Mesenchymal stem cell (in vitro differentiated cells and primary cell): Measurements from ENCODE around the gene SOCS3.

ENCODE experiments used
- DNase-seq: peaks from one replicate; pipeline ENCODE4 v3.0.0-alpha.2; 2013
- H2AFZ ChIP-seq: one replicate; pipeline ENCODE4 v1.6.1; 2013; ENCODE audit warnings: low read depth, mild to moderate bottlenecking, control low read depth, inconsistent platforms, low read length, moderate library complexity
- H2AK5ac ChIP-seq: 2 replicates; pipeline ENCODE4 v1.6.1; 2013; ENCODE audit warnings: low read length, moderate library complexity, mild to moderate bottlenecking, inconsistent platforms; ENCODE audit not compliant: severe bottlenecking
- H2BK120ac ChIP-seq: one replicate; pipeline ENCODE4 v1.6.1; 2013; ENCODE audit warnings: low read depth, mild to moderate bottlenecking, inconsistent platforms, low read length, moderate library complexity
- H2BK12ac ChIP-seq, 2 experiments: one replicate each; pipeline ENCODE4 v1.6.1; 2013; ENCODE audit warnings: inconsistent platforms in 2 of 2, low read length in 2 of 2, mild to moderate bottlenecking in 2 of 2, moderate library complexity in 2 of 2, control low read depth in 1 of 2
- H2BK15ac ChIP-seq: one replicate; pipeline ENCODE4 v1.6.1; 2013; ENCODE audit warnings: mild to moderate bottlenecking, low read depth, inconsistent platforms; ENCODE audit not compliant: poor library complexity, severe bottlenecking
- H2BK5ac ChIP-seq: 2 replicates; pipeline ENCODE4 v1.6.1; 2013; ENCODE audit warnings: low read depth, mild to moderate bottlenecking, low read length, control low read depth, inconsistent platforms; ENCODE audit not compliant: poor library complexity, severe bottlenecking
- H3K14ac ChIP-seq, 2 experiments: one replicate each; pipeline ENCODE4 v1.6.1; 2013; ENCODE audit warnings: inconsistent platforms in 2 of 2, low read length in 2 of 2, control low read depth in 1 of 2, mild to moderate bottlenecking in 1 of 2, moderate library complexity in 1 of 2
- H3K18ac ChIP-seq, 2 experiments: one replicate each; pipeline ENCODE4 v1.6.1; 2013; ENCODE audit warnings: inconsistent platforms in 2 of 2, low read length in 2 of 2, control low read depth in 1 of 2, low read depth in 1 of 2, mild to moderate bottlenecking in 1 of 2
- H3K23ac ChIP-seq, 2 experiments: one replicate each; pipeline ENCODE4 v1.6.1; 2013; ENCODE audit warnings: inconsistent platforms in 2 of 2, low read length in 2 of 2, mild to moderate bottlenecking in 2 of 2, moderate library complexity in 2 of 2, control low read depth in 1 of 2
- H3K27ac ChIP-seq: 2 replicates; pipeline ENCODE4 v1.5.1; 2013; ENCODE audit warnings: mild to moderate bottlenecking, moderate library complexity, low read length, control low read depth, inconsistent platforms; ENCODE audit not compliant: poor library complexity, severe bottlenecking
- H3K27me3 ChIP-seq, 2 experiments: 2 replicates each; pipeline versions ENCODE4 v1.6.1 to v1.7.0; 2013; ENCODE audit warnings: low read length in 2 of 2, mild to moderate bottlenecking in 2 of 2, moderate library complexity in 2 of 2, control low read depth in 1 of 2, inconsistent platforms in 1 of 2; ENCODE audit not compliant: control insufficient read depth in 1 of 2, insufficient read depth in 1 of 2
- H3K36me3 ChIP-seq, 2 experiments: 2 replicates each; pipeline versions ENCODE4 v1.6.1 to v1.7.0; 2013; ENCODE audit warnings: low read length in 2 of 2, control low read depth in 1 of 2, inconsistent platforms in 1 of 2, low read depth in 1 of 2, mild to moderate bottlenecking in 1 of 2; ENCODE audit not compliant: insufficient read depth in 2 of 2, control insufficient read depth in 1 of 2
- H3K4ac ChIP-seq, 2 experiments: one replicate each; pipeline ENCODE4 v1.6.1; 2013; ENCODE audit warnings: inconsistent platforms in 2 of 2, low read length in 2 of 2, mild to moderate bottlenecking in 2 of 2, moderate library complexity in 2 of 2, control low read depth in 1 of 2, low read depth in 1 of 2
- H3K4me1 ChIP-seq: 2 replicates; pipeline ENCODE4 v1.6.1; 2013; ENCODE audit warnings: low read depth, low read length, control low read depth; ENCODE audit not compliant: control insufficient read depth, insufficient read depth
- H3K4me2 ChIP-seq: 2 replicates; pipeline ENCODE4 v1.6.1; 2013; ENCODE audit warnings: low read length, mild to moderate bottlenecking, inconsistent platforms; ENCODE audit not compliant: poor library complexity, severe bottlenecking
- H3K4me3 ChIP-seq, 2 experiments: 2 replicates each; pipeline versions ENCODE4 v1.5.1 to v1.7.0; 2013; ENCODE audit warnings: low read length in 2 of 2, mild to moderate bottlenecking in 2 of 2, control low read depth in 1 of 2, low read depth in 1 of 2; ENCODE audit not compliant: insufficient read depth in 1 of 2
- H3K79me1 ChIP-seq: replicated peaks from 2 replicates; pipeline ENCODE4 v1.6.1; 2013; ENCODE audit warnings: mild to moderate bottlenecking, control low read depth, low read length, inconsistent platforms; ENCODE audit not compliant: poor library complexity, severe bottlenecking
- H3K9ac ChIP-seq: 2 replicates; pipeline ENCODE4 v1.7.0; 2013; ENCODE audit warnings: mild to moderate bottlenecking, low read length, moderate library complexity
- H3K9me3 ChIP-seq: 2 replicates; pipeline ENCODE4 v1.7.0; 2013; ENCODE audit warnings: mild to moderate bottlenecking, low read length; ENCODE audit not compliant: control insufficient read depth
- H4K8ac ChIP-seq: one replicate; pipeline ENCODE4 v1.6.1; 2013; ENCODE audit warnings: inconsistent platforms, mild to moderate bottlenecking, low read length, moderate library complexity
- H4K91ac ChIP-seq: one replicate; pipeline ENCODE4 v1.6.1; 2013; ENCODE audit warnings: mild to moderate bottlenecking, low read length, inconsistent platforms
- WGBS: methylation state at CpG from one replicate; pipeline ENCODE4 v1.1.7; 2013; ENCODE audit warnings: mixed read lengths; 5-methylcytosine and 5-hydroxymethylcytosine counted together

The SOCS3 gene

GRCh38 chr17:78395155-78395554 is 35.3 kb upstream of the SOCS3 start:
- Histone ChIP-seq H3K9me3 (no peaks in the 10 kb centered on the region), H3K4ac (no peak overlapping the region), H3K27ac (no peak overlapping the region), H2BK12ac (no peak overlapping the region), H2AK5ac (no peak overlapping the region), H4K91ac (no peak overlapping the region), H3K36me3 (peaks cover 54 to 59% of the 10 kb centered on the region in 2 experiments), H4K8ac (no peak overlapping the region), H3K4me2 (no peak overlapping the region), H2BK15ac (no peak overlapping the region), H3K4me1 (peaks cover 53% of the 10 kb centered on the region), H3K27me3 (no peaks in the 10 kb centered on the region), H3K23ac (no peak overlapping the region), H3K18ac (no peak overlapping the region), H3K9ac (no peak overlapping the region), H2BK120ac (no peak overlapping the region), H3K79me1 (peaks cover 18% of the 10 kb centered on the region), H3K4me3 (no peak overlapping the region), H2BK5ac (no peak overlapping the region), H3K14ac (no peak overlapping the region), H2AFZ (no peak overlapping the region)
- no peak for DNase-seq
- WGBS = 69% methylated on average over 2 of the region's 2 CpGs

DNA sequence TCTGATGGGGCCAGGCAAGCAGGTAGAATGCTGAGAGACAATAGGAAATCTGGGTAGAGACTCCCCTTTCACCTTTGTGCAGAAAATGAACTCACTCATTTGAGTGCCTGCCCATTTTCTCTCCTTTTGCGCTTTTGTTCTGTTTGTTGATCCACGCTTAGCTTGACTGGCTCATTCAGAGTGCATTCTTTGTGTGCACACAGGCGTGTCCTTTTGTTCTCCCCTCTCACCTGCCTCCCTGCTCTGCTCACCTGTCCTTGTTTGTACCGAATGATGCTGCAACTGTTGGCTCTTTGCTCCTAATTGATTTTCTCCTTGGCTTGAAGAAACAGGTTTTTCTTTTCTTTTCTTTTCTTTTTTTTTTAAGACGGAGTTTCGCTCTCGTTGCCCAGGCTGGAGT is 34.3 kb upstream of the SOCS3 start:
- Histone ChIP-seq H3K27ac (no peak overlapping the region), H3K4me1 (peaks cover 52% of the 10 kb centered on the region), H3K4me2 (no peak overlapping the region), H3K27me3 (no peaks in the 10 kb centered on the region), H3K23ac (no peak overlapping the region), H3K9me3 (no peaks in the 10 kb centered on the region), H3K18ac (no peak overlapping the region), H3K14ac (no peak overlapping the region), H2AFZ (no peak overlapping the region), H2BK5ac (no peak overlapping the region), H3K4ac (no peak overlapping the region), H4K8ac (no peak overlapping the region), H2AK5ac (peak overlapping the region; percentile 36), H3K79me1 (peaks cover 11% of the 10 kb centered on the region), H3K9ac (no peak overlapping the region), H3K4me3 (no peak overlapping the region), H2BK120ac (no peak overlapping the region), H3K36me3 (peaks cover 45 to 50% of the 10 kb centered on the region in 2 experiments), H2BK12ac (no peak overlapping the region), H2BK15ac (no peak overlapping the region), H4K91ac (no peak overlapping the region)
- DNase-seq = no peak
- 97% methylated on average over 7 of the region's 7 CpGs for WGBS

DNA sequence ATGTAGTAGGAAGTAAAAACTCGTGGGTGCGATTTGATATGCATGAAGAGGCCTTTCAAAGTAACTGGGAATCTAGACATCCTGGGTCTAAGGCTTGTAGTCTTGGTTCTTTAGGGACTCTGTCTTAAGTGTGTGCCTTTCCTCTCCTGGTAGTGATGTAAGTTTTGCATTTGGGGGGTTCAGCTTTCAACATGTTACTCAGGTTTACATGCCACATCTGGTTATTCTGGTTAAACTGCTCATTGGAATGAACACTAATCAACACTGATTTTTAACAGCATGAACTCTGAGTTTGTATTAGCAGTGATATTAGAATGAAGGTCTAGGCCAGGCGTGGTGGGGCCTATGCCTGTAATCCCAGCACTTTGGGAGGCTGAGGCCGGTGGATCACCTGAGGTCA is 33.7 kb upstream of the SOCS3 start:
- Histone ChIP-seq H3K23ac (no peak overlapping the region), H3K4me1 (peaks cover 50% of the 10 kb centered on the region), H3K79me1 (peaks cover 5% of the 10 kb centered on the region), H3K14ac (no peak overlapping the region), H2AFZ (no peak overlapping the region), H3K27ac (no peak overlapping the region), H2BK12ac (no peak overlapping the region), H2BK5ac (no peak overlapping the region), H2AK5ac (no peak overlapping the region), H2BK15ac (no peak overlapping the region), H3K36me3 (peaks cover 40 to 43% of the 10 kb centered on the region in 2 experiments), H3K18ac (no peak overlapping the region), H3K9me3 (no peaks in the 10 kb centered on the region), H3K4me2 (no peak overlapping the region), H3K9ac (no peak overlapping the region), H3K27me3 (no peaks in the 10 kb centered on the region), H3K4ac (no peak overlapping the region), H3K4me3 (no peak overlapping the region), H4K91ac (no peak overlapping the region), H2BK120ac (no peak overlapping the region), H4K8ac (no peak overlapping the region)
- DNase-seq = no peak
- 97% methylated on average over 4 of the region's 4 CpGs for WGBS

DNA sequence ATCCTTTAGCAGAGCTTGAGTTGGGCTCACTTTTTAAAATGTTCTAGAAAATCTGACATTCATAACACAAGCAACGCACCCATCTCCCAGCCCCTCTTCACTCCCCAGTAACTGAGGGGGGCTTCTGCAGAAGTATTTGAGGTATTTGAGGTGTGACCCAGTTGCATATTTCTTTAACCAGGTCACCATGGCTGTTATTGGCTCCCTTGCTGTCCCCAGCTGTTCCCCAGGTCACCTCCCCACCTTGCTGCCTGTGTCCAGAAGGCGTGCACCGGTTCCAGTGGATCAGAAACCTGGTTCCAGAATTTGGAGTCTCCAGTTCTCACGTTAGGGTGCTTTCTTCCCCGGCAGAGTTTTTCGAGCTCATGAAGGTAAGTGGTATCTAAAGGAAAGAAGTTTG is 32.4 kb upstream of the SOCS3 start:
- no peaks in the 10 kb centered on the region for H3K27me3 ChIP-seq
- peak overlapping the region; percentile 38 for H4K8ac ChIP-seq
- DNase-seq = no peak
- no peak overlapping the region for H3K9ac ChIP-seq
- peak overlapping the region; percentile 57 to 74 for H3K18ac ChIP-seq
- H4K91ac ChIP-seq = no peak overlapping the region
- H3K23ac ChIP-seq = peak overlapping the region in 1 of 2 experiments; percentile 83
- no peak overlapping the region for H2AFZ ChIP-seq
- peak overlapping the region in 1 of 2 experiments; percentile 54 for H2BK12ac ChIP-seq
- H3K14ac ChIP-seq = no peak overlapping the region
- peak overlapping the region; percentile 54 for H2BK5ac ChIP-seq
- H3K27ac ChIP-seq = peak overlapping the region; percentile 87
- H3K9me3 ChIP-seq = no peaks in the 10 kb centered on the region
- H3K4me2 ChIP-seq = no peak overlapping the region
- no peak overlapping the region for H3K4me3 ChIP-seq
- peaks cover 33 to 36% of the 10 kb centered on the region in 2 experiments for H3K36me3 ChIP-seq
- peaks cover 48% of the 10 kb centered on the region for H3K4me1 ChIP-seq
- H3K79me1 ChIP-seq = peaks cover 5% of the 10 kb centered on the region
- WGBS = over 99% methylated on average over 5 of the region's 6 CpGs
- no peak overlapping the region for H2BK15ac ChIP-seq
- peak overlapping the region; percentile 83 for H2AK5ac ChIP-seq
- H3K4ac ChIP-seq = peak overlapping the region in 1 of 2 experiments; percentile 80
- H2BK120ac ChIP-seq = no peak overlapping the region
